GM13976 (cell line): ENCODE measurements around the gene HUNK.

Experiments used
- DNase-seq: peaks from one replicate; pipeline ENCODE4 v3.0.0; 2012; ENCODE audit warnings: low spot score
- in situ Hi-C: fragments of 300-500 bp; cut with MboI; formaldehyde crosslinking; loops from one replicate; pipeline ENCODE4 v1.12.0; 2022; ENCODE audit warnings: low sequenced_read_pairs, mixed read lengths, inconsistent platforms; ENCODE audit not compliant: unreplicated experiment
- TF ChIP-seq, protein P1 (sequence below): IDR thresholded peaks from 2 replicates; pipeline ENCODE4 v1.5.1; 2012; ENCODE audit warnings: borderline replicate concordance, mild to moderate bottlenecking; ENCODE audit not compliant: insufficient read depth; ENCODE audit errors: extremely low read depth, missing control alignments, control extremely low read depth

Gene HUNK

DNA sequence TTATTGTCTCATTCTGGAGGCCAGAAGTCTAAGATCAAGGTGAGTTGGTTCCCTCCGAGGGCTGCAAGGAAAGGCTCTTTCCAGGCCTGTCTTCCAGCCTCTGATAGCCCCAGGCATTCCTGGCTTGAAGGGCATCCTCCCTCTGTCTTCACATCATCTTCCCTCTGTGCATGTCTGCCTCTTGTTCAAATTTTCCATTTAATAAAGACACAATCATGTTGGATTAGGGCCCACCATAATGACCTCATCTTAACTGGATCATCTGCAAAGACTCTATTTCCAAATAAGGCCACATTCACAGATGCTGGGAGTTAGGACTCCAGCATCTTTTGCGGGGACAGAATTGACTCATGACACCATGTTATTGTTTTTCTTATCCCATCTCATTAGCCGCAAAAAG, 24.5 kb downstream of the HUNK start:
- DNase-seq = no peak
- TF ChIP-seq, protein P1, sequence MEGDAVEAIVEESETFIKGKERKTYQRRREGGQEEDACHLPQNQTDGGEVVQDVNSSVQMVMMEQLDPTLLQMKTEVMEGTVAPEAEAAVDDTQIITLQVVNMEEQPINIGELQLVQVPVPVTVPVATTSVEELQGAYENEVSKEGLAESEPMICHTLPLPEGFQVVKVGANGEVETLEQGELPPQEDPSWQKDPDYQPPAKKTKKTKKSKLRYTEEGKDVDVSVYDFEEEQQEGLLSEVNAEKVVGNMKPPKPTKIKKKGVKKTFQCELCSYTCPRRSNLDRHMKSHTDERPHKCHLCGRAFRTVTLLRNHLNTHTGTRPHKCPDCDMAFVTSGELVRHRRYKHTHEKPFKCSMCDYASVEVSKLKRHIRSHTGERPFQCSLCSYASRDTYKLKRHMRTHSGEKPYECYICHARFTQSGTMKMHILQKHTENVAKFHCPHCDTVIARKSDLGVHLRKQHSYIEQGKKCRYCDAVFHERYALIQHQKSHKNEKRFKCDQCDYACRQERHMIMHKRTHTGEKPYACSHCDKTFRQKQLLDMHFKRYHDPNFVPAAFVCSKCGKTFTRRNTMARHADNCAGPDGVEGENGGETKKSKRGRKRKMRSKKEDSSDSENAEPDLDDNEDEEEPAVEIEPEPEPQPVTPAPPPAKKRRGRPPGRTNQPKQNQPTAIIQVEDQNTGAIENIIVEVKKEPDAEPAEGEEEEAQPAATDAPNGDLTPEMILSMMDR = no peak
- in situ Hi-C loops = no loop called here

DNA sequence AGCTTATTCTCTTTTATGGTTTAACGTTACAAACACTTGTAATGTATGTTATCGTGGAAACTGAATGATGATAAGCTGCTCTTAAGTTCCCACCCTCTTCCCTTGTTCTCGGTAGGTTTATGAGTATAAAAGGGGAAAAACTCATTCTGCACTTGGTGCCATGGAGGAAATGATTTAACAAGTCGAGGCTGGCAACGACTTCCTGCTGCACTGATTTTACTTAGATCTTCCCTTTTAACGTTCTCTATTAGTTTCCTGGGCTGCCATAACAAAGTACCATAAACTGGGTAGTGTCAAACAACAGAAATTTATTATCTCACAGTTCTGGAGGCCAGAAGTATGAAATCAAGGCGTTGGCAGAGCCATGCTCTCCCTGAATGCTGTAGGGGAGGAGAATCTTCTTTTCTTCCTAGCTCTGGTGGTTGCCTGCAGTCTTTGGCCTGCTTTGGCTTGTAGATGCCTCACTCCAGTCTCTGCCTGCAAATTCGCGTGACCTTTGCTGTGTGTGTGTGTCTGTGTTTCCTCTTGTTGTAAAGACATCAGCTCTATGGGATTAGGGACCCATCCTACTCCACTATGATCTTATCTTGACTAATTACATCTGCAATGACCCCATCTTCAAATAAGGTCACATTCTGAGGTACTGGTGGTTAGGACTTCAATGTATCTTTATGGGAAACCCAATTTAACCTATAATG, 26.3 kb downstream of the HUNK start:
- TF ChIP-seq, protein P1 = no peak
- in situ Hi-C loops = no loop called here
- no peak for DNase-seq

DNA sequence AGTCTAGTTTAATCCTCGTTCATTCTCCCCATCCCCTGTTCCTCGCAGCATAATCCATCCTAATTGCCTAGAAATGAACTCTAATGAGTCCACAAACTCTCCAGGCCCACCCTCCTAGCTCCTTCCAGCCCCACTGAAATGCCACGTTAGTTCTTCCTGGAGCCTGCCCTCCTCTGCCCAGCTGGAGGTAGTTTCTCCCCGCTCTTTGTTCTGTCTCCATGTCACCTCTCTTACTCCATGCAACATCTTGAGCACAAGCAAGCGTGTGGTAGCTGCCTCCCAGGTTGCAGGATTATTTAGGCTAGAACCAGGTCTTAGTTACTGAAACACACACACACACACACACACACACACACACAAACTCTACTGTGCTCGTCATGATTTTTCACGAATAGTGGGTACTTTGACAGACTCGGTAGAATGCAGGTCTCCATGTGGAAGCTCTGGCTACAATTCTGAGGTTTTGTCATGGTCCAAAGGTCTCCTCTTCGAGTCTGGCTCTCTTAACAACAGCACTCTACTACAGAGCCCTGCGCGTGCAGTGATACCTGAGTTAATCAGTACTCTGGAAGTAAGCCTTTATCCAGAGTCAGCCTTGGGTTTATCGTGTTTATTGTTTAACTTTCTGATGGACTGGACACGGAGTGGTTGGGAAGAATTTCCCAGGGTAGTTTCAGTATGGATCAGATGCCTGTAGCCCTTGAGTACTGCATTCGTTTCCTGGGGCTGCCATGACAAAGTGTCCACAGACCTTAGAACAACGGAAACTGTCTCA, 27.5 kb downstream of the HUNK start:
- in situ Hi-C loops = no loop called here
- TF ChIP-seq, protein P1 = no peak
- no peak for DNase-seq

DNA sequence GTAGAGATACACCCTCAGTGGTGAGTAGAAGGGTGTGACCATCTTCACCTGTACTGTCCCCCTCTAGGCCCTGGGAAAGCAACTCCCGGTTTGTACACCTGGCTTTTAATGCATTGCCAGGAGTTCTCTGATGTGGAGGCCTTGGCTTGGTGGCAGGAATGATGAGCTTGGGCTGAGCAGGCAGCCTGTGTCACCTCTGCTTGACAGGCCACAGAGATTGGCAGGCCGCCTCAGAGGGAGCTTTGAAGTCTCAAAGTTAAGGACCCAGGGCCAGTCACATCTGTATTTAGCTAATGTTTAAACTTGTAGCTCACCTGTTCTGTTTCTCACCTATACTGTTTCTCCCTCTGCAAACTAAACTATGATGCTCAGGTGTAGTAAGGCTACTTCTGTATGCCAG, 28.5 kb downstream of the HUNK start:
- DNase-seq = no peak
- in situ Hi-C loops = no loop called here
- TF ChIP-seq, protein P1 = no peak

DNA sequence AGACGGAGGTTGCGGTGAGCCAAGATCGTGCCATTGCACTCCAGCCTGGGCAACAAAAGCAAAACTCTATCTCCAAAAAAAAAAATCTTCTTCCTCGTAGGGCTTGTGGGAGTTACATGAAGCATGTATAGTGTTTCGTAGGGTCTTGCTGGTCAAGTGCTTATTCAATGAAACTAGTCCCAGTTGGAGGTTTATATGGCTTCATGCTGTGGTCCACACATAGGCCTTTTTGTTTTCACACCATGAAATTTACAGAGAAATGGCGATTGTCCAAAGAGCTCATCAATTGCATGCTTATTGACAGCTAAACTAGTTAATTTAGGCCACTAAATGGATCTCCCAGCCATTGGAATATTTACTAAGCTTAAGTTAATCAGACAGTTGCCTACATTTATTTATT, 29.6 kb downstream of the HUNK start:
- in situ Hi-C loops = no loop called here
- no peak for DNase-seq
- TF ChIP-seq, protein P1 = no peak

DNA sequence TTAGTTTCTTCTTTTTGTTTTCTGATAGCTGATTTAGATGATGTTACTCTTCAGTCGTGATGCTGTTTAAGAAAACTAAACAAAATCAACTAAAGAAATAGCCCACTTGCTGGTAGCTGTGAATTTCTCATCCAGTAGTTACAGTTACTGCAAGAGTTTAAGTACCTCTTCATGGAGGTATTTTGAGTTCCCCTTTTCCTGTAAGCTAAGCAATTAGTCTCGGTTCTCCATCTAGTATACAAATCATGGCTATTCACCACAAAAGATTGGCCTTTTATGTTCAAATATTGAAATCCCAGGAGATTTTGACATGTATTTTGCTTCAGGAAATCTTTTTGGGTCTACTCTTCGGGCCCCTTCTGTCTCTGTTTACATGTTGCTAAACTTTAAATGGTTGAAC, 31.1 kb downstream of the HUNK start:
- TF ChIP-seq, protein P1 = no peak
- no peak for DNase-seq
- in situ Hi-C loops = no loop called here
